KMS-11 (cell line): ENCODE data around the gene RBM3.

Experiments
- H2AFZ ChIP-seq: fragments of 200-600 bp; sonication (generic); 2 replicates; pipeline ENCODE4 v1.6.1; 2016; ENCODE audit warnings: antibody characterized with exemption, mixed run types, low read depth
- H3K27ac ChIP-seq: fragments of 200-600 bp; sonication (generic); 2 replicates; pipeline ENCODE4 v1.6.1; 2016; ENCODE audit warnings: mild to moderate bottlenecking, mixed run types
- H3K27me3 ChIP-seq: fragments of 200-600 bp; sonication (generic); 2 replicates; pipeline ENCODE4 v1.6.1; 2017; ENCODE audit warnings: mild to moderate bottlenecking, low read depth, mixed run types, moderate library complexity; ENCODE audit not compliant: insufficient read depth
- H3K36me3 ChIP-seq: fragments of 200-600 bp; sonication (generic); 2 replicates; pipeline ENCODE4 v1.6.1; 2017; ENCODE audit warnings: mild to moderate bottlenecking, mixed run types; ENCODE audit not compliant: insufficient read depth
- H3K4me1 ChIP-seq: fragments of 200-600 bp; sonication (generic); 2 replicates; pipeline ENCODE4 v1.6.1; 2016; ENCODE audit warnings: mild to moderate bottlenecking, low read depth, mixed run types; ENCODE audit not compliant: poor library complexity, severe bottlenecking
- H3K4me2 ChIP-seq: fragments of 200-600 bp; sonication (generic); 2 replicates; pipeline ENCODE4 v1.7.0; 2016; ENCODE audit warnings: mild to moderate bottlenecking, mixed run types
- H3K4me3 ChIP-seq: fragments of 200-600 bp; sonication (generic); IDR thresholded peaks from 2 replicates; pipeline ENCODE4 v1.6.1; 2017; ENCODE audit warnings: low read depth, low read length, mixed read lengths; ENCODE audit not compliant: insufficient read depth
- H3K79me2 ChIP-seq: fragments of 200-600 bp; sonication (generic); 2 replicates; pipeline ENCODE4 v1.6.1; 2016; ENCODE audit warnings: low read depth, mixed run types; ENCODE audit not compliant: insufficient read depth
- H3K9ac ChIP-seq: fragments of 200-600 bp; sonication (generic); 2 replicates; pipeline ENCODE4 v1.6.1; 2016; ENCODE audit warnings: mild to moderate bottlenecking, mixed run types
- H4K20me1 ChIP-seq: fragments of 200-600 bp; sonication (generic); 2 replicates; pipeline ENCODE4 v1.6.1; 2016; ENCODE audit warnings: mild to moderate bottlenecking, mixed run types; ENCODE audit not compliant: insufficient read depth
- TF ChIP-seq, protein P1 (sequence below): fragments of 200-600 bp; sonication (generic); conservative IDR thresholded peaks from 2 replicates; pipeline ENCODE4 v1.6.1; 2017; ENCODE audit warnings: low read depth, mild to moderate bottlenecking, antibody characterized with exemption, low read length, moderate library complexity, mixed read lengths

Gene RBM3

DNA sequence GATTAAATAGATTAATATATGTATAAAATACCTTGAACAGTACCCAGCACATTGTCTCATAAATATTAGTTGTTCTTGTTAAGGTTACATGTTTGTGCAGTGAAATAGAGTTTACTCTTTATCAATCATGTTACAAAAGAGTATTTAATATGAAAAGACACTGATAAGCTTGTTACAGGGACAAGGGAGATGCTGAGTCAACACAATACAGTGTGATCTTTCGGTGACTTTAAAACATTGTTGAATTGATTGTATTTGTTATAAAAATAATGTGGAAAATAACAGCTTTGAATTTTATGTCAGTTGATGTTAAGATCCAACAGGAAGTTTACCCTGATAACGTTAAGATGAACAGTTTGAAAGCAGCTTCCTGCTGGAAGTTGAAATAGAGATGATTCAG, 21.6 kb downstream of the RBM3 start:
- Histone ChIP-seq H3K79me2 (no peaks in the 10 kb centered on the region), H3K27me3 (no peaks in the 10 kb centered on the region), H3K4me1 (no peaks in the 10 kb centered on the region), H3K4me3 (no peak overlapping the region), H4K20me1 (no peaks in the 10 kb centered on the region), H3K36me3 (no peaks in the 10 kb centered on the region), H2AFZ (no peak overlapping the region), H3K9ac (no peak overlapping the region), H3K27ac (no peak overlapping the region), H3K4me2 (no peak overlapping the region)
- TF ChIP-seq, protein P1, sequence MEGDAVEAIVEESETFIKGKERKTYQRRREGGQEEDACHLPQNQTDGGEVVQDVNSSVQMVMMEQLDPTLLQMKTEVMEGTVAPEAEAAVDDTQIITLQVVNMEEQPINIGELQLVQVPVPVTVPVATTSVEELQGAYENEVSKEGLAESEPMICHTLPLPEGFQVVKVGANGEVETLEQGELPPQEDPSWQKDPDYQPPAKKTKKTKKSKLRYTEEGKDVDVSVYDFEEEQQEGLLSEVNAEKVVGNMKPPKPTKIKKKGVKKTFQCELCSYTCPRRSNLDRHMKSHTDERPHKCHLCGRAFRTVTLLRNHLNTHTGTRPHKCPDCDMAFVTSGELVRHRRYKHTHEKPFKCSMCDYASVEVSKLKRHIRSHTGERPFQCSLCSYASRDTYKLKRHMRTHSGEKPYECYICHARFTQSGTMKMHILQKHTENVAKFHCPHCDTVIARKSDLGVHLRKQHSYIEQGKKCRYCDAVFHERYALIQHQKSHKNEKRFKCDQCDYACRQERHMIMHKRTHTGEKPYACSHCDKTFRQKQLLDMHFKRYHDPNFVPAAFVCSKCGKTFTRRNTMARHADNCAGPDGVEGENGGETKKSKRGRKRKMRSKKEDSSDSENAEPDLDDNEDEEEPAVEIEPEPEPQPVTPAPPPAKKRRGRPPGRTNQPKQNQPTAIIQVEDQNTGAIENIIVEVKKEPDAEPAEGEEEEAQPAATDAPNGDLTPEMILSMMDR: no peak

DNA sequence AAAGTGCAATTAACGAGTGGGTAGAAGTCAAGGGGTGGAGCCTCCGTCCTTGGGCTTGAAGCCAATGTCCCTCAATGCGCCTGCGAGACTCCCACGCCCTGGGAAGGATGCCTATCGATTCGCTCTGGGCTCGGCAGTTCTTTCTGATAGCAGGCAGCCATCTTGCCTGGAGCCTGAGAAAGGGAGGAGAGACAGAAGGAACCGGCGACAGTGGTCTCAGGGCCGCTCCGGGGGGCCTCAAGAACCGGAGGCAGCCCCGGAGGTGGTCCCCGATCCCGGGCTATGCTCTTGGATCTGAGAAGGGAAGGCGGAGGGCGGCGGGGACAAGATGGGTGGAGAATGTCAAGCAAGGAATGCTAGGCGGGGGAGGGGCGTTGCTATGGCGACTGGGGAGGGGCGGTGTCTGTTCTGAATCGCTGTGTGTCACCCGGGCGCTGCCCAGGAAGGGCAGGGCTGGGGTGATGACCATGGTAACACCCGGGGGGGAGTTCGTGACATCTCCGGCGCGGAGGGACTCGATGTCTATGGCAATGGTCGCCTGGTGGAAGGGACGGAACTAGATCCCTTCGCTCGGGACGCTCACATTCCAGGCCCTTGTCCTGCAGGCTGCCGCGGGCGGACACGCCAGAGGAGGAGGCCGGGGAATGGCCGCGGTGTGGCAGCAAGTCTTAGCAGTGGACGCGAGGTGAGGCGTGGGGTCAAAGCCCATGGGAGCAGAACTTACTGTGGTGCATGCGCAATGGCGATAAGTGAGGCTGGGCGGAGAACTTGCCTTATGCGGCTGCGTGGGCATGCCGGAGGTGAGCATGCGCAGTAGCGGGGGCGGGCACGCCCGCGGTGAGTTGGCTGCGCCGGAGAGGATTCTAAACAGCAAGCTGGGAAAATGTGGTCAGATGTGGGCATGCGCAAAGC, 23.3 kb downstream of the RBM3 start, which contains the start of gene WDR13:
Gene WDR13 (plus strand): TSS at position 140 of the 912 bp plus-strand sequence. CDS start 505 bp downstream, at position 645.
- no peaks in the 10 kb centered on the region for H3K36me3 ChIP-seq
- H3K27ac ChIP-seq: peak within 1 kb of the TSS; percentile 84
- H3K27me3 ChIP-seq: no peaks in the 10 kb centered on the region
- no peaks in the 10 kb centered on the region for H3K4me1 ChIP-seq
- peak within 1 kb of the TSS; percentile 73 for H3K9ac ChIP-seq
- H3K4me3 ChIP-seq: no peak within 1 kb of the TSS
- H4K20me1 ChIP-seq: no peaks in the 10 kb centered on the region
- H2AFZ ChIP-seq: peak within 1 kb of the TSS; percentile 68; the same call in 1 of the 2 replicates
- H3K79me2 ChIP-seq: no peaks in the 10 kb centered on the region
- TF ChIP-seq, protein P1: no peak
- peak within 1 kb of the TSS; percentile 57; the same call in 1 of the 2 replicates for H3K4me2 ChIP-seq

DNA sequence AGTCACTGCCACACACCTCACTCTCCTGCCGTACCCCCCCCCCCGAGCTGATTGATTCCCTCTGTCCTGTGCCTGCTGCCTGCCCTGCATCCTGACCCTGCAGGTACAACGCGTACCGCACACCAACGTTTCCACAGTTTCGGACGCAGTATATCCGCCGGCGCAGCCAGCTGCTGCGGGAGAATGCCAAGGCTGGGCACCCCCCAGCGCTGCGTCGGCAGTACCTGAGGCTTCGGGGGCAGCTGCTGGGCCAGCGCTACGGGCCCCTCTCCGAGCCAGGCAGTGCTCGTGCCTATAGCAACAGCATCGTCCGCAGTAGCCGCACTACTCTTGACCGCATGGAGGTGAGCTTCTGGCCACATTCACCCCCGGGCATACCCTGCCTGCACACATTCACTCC, 24.3 kb downstream of the RBM3 start:
- Histone ChIP-seq H3K4me3 (no peak overlapping the region), H4K20me1 (no peaks in the 10 kb centered on the region), H3K4me1 (no peaks in the 10 kb centered on the region), H3K79me2 (no peaks in the 10 kb centered on the region), H3K9ac (no peak overlapping the region), H3K4me2 (peak overlapping the region; percentile 57; the same call in 1 of the 2 replicates), H3K27me3 (no peaks in the 10 kb centered on the region), H3K27ac (no peak overlapping the region), H2AFZ (no peak overlapping the region; the same call in 1 of the 2 replicates), H3K36me3 (no peaks in the 10 kb centered on the region)
- TF ChIP-seq, protein P1: no peak

DNA sequence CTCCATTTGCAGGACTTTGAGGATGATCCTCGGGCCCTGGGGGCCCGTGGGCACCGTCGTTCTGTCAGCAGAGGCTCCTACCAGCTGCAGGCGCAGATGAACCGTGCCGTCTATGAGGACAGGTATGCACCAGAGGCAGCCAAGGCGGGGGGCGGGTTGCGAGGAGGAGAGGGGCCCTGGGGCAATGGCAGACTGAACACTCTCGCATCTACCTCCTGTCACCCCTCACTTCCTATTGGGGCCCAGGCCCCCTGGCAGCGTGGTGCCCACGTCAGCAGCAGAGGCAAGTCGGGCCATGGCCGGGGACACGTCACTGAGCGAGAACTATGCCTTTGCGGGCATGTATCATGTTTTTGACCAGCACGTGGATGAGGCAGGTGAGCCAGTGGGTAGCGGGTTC, 25.1 kb downstream of the RBM3 start:
- H3K36me3 ChIP-seq: no peaks in the 10 kb centered on the region
- no peak overlapping the region for H3K4me2 ChIP-seq
- H3K9ac ChIP-seq: no peak overlapping the region
- no peaks in the 10 kb centered on the region for H4K20me1 ChIP-seq
- no peak overlapping the region for H3K4me3 ChIP-seq
- TF ChIP-seq, protein P1: no peak
- no peaks in the 10 kb centered on the region for H3K27me3 ChIP-seq
- no peaks in the 10 kb centered on the region for H3K79me2 ChIP-seq
- no peak overlapping the region for H2AFZ ChIP-seq
- H3K27ac ChIP-seq: no peak overlapping the region
- H3K4me1 ChIP-seq: no peaks in the 10 kb centered on the region
